H9 (cell line): ENCODE results near the gene IGF2BP3. TPM values are rescaled to one million over a fixed set of nuclear protein-coding genes. Genes with fewer than 3 reads are reported as not detected.

Experiments used
- DNase-seq: peaks from one replicate; pipeline ENCODE4 v3.0.0-alpha.2; 2017
- H2AFZ ChIP-seq: one replicate; pipeline ENCODE4 v1.6.1; 2013; ENCODE audit warnings: mild to moderate bottlenecking, low read length, control low read depth, moderate library complexity
- H2AK5ac ChIP-seq: 2 replicates; pipeline ENCODE4 v1.6.1; 2013; ENCODE audit warnings: low read length, control low read depth, mixed read lengths; ENCODE audit not compliant: insufficient read length
- H2BK120ac ChIP-seq: one replicate; pipeline ENCODE4 v1.6.1; 2013; ENCODE audit warnings: low read depth, mild to moderate bottlenecking, low read length, control low read depth, inconsistent platforms; ENCODE audit not compliant: poor library complexity, severe bottlenecking
- H2BK12ac ChIP-seq: 2 replicates; pipeline ENCODE4 v1.6.1; 2013; ENCODE audit warnings: low read length, control low read depth, mixed read lengths, low read depth; ENCODE audit not compliant: insufficient read length
- H2BK15ac ChIP-seq: 2 replicates; pipeline ENCODE4 v1.6.1; 2013; ENCODE audit warnings: low read depth, low read length, control low read depth
- H2BK20ac ChIP-seq: one replicate; pipeline ENCODE4 v1.6.1; 2013; ENCODE audit warnings: low read depth, mild to moderate bottlenecking, low read length, control low read depth, inconsistent platforms; ENCODE audit not compliant: poor library complexity, severe bottlenecking
- H2BK5ac ChIP-seq: 2 replicates; pipeline ENCODE4 v1.6.1; 2013; ENCODE audit warnings: low read length, control low read depth, mixed read lengths; ENCODE audit not compliant: insufficient read length
- H3K14ac ChIP-seq: 2 replicates; pipeline ENCODE4 v1.6.1; 2013; ENCODE audit warnings: low read length, control low read depth; ENCODE audit not compliant: insufficient read depth
- H3K18ac ChIP-seq: 2 replicates; pipeline ENCODE4 v1.6.1; 2013; ENCODE audit warnings: low read depth, mild to moderate bottlenecking, mixed read lengths, low read length, control low read depth; ENCODE audit not compliant: insufficient read length
- H3K23ac ChIP-seq: 2 replicates; pipeline ENCODE4 v1.6.1; 2013; ENCODE audit warnings: low read length, control low read depth, mixed read lengths, low read depth; ENCODE audit not compliant: insufficient read length
- H3K23me2 ChIP-seq: 2 replicates; pipeline ENCODE4 v1.6.1; 2013; ENCODE audit warnings: low read depth, mild to moderate bottlenecking, mixed read lengths, low read length, control low read depth; ENCODE audit not compliant: insufficient read length, poor library complexity, severe bottlenecking
- H3K27ac ChIP-seq: 2 replicates; pipeline ENCODE4 v1.5.1; 2013; ENCODE audit warnings: low read length, control low read depth, mixed read lengths, low read depth; ENCODE audit not compliant: insufficient read length
- H3K27me3 ChIP-seq: 2 replicates; pipeline ENCODE4 v1.6.1; 2013; ENCODE audit warnings: low read length, control low read depth, inconsistent platforms; ENCODE audit not compliant: insufficient read depth
- H3K4ac ChIP-seq: 2 replicates; pipeline ENCODE4 v1.6.1; 2013; ENCODE audit warnings: low read depth, mild to moderate bottlenecking, control low read depth, inconsistent platforms, low read length, moderate library complexity
- H3K4me1 ChIP-seq: 2 replicates; pipeline ENCODE4 v1.6.1; 2013; ENCODE audit warnings: low read length, control low read depth, inconsistent platforms; ENCODE audit not compliant: insufficient read depth
- H3K4me2 ChIP-seq: 2 replicates; pipeline ENCODE4 v1.6.1; 2013; ENCODE audit warnings: low read length, control low read depth, mixed read lengths; ENCODE audit not compliant: insufficient read length, insufficient read depth
- H3K56ac ChIP-seq: 2 replicates; pipeline ENCODE4 v1.6.1; 2013; ENCODE audit warnings: low read depth, mild to moderate bottlenecking, mixed read lengths, low read length, control low read depth; ENCODE audit not compliant: insufficient read length
- H3K79me1 ChIP-seq: 2 replicates; pipeline ENCODE4 v1.6.1; 2013; ENCODE audit warnings: low read depth, mild to moderate bottlenecking, moderate library complexity, low read length, control low read depth, inconsistent platforms; ENCODE audit not compliant: insufficient read depth, poor library complexity, severe bottlenecking
- H3K79me2 ChIP-seq: 2 replicates; pipeline ENCODE4 v1.6.1; 2013; ENCODE audit warnings: low read length, control low read depth, inconsistent platforms; ENCODE audit not compliant: insufficient read depth
- H3K9ac ChIP-seq: 2 replicates; pipeline ENCODE4 v1.6.1; 2013; ENCODE audit warnings: low read length, control low read depth, mixed read lengths; ENCODE audit not compliant: insufficient read length; ENCODE audit errors: extremely low read depth
- H3K9me3 ChIP-seq: one replicate; pipeline ENCODE4 v1.6.1; 2013; ENCODE audit warnings: low read depth, low read length, inconsistent platforms; ENCODE audit not compliant: control insufficient read depth
- H3T11ph ChIP-seq: one replicate; pipeline ENCODE4 v1.6.1; 2013; ENCODE audit warnings: mild to moderate bottlenecking, low read length, control low read depth, inconsistent platforms
- H4K20me1 ChIP-seq: one replicate; pipeline ENCODE4 v1.6.1; 2013; ENCODE audit not compliant: control insufficient read depth, insufficient read length, insufficient read depth
- H4K5ac ChIP-seq: 2 replicates; pipeline ENCODE4 v1.6.1; 2013; ENCODE audit warnings: low read depth, mild to moderate bottlenecking, mixed read lengths, low read length, control low read depth; ENCODE audit not compliant: insufficient read length
- H4K8ac ChIP-seq: replicated peaks from 2 replicates; pipeline ENCODE4 v1.6.1; 2013; ENCODE audit warnings: low read length, control low read depth, mixed read lengths, low read depth; ENCODE audit not compliant: insufficient read length
- H4K91ac ChIP-seq: 2 replicates; pipeline ENCODE4 v1.6.1; 2013; ENCODE audit warnings: low read depth, mild to moderate bottlenecking, moderate library complexity, mixed read lengths, low read length, control low read depth; ENCODE audit not compliant: insufficient read length
- H3K27ac Mint-ChIP-seq, 3 experiments: 2 replicates in 2 of 3; 3 replicates in 1 of 3; pipeline ENCODE4 v1.8.0; 2020 to 2021; ENCODE audit warnings: mixed read lengths in 3 of 3, mild to moderate bottlenecking in 1 of 3, moderate library complexity in 1 of 3
- H3K27me3 Mint-ChIP-seq: 2 replicates; pipeline ENCODE4 v1.8.0; 2021; ENCODE audit warnings: low read depth, mild to moderate bottlenecking, moderate library complexity, mixed read lengths
- H3K36me3 Mint-ChIP-seq, 3 experiments: 2 replicates in 2 of 3; 3 replicates in 1 of 3; pipeline ENCODE4 v1.8.0; 2020 to 2021; ENCODE audit warnings: low read depth in 3 of 3, mixed read lengths in 3 of 3; ENCODE audit not compliant: insufficient read depth in 1 of 3
- H3K4me1 Mint-ChIP-seq, 2 experiments: 2 replicates each; pipeline ENCODE4 v1.8.0; 2020; ENCODE audit warnings: mixed read lengths in 2 of 2
- H3K4me3 Mint-ChIP-seq, 2 experiments: 2 replicates in 1 of 2; 3 replicates in 1 of 2; pipeline ENCODE4 v1.8.0; 2020 to 2021; ENCODE audit warnings: mild to moderate bottlenecking in 2 of 2, mixed read lengths in 2 of 2, moderate library complexity in 1 of 2
- H3K9me3 Mint-ChIP-seq, 2 experiments: 2 replicates in 1 of 2; 3 replicates in 1 of 2; pipeline ENCODE4 v1.8.0; 2020; ENCODE audit warnings: mild to moderate bottlenecking in 2 of 2, mixed read lengths in 2 of 2, moderate library complexity in 1 of 2
- WGBS: extraction: QIAGEN DNeasy Blood & Tissue Kit; methylation state at CpG from one replicate; pipeline ENCODE4 v1.1.7; 2013; ENCODE audit warnings: missing lambda C conversion rate, low lambda C conversion rate, mixed read lengths; ENCODE audit not compliant: insufficient read length; ENCODE audit errors: extremely low coverage; 5-methylcytosine and 5-hydroxymethylcytosine counted together
- total RNA-seq: library from RNA; stranded (reverse); gene quantifications from 2 replicates; pipeline ENCODE4 v1.2.1, GENCODE V29; 2021
- TF ChIP-seq, protein P1 (sequence below): fragments of 200-600 bp; sonication (generic); conservative IDR thresholded peaks from 3 replicates; pipeline ENCODE4 v1.8.0; 2021; ENCODE audit warnings: antibody characterized with exemption, mild to moderate bottlenecking

Gene IGF2BP3
- total RNA-seq, 1 experiment from 2014 or later, result 197 TPM

DNA sequence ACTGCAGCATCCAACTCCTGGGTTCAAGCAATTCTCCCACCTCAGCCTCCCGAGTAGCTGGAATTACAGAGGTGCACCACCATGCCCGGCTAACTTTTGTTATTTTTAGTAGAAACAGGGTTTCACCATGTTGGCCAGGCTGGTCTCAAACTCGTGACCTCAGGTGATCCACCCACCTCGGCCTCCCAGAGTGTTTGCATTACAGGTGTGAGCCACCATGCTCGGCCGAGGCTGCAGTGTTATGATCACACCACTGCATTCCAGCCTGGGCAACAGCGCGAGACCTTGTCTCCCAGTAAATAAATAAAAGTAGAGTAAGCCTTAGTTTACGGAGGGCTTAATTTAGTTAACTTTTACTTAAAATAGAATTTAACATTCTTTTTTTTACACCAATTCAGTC, 23.7 kb upstream of the IGF2BP3 start:
- no peak overlapping the region for H4K91ac ChIP-seq
- no peak overlapping the region for H3K9ac ChIP-seq
- no peak overlapping the region for H3K27ac ChIP-seq
- no peak overlapping the region for H3K14ac ChIP-seq
- Mint-ChIP-seq H3K27ac (no peak overlapping the region), H3K27me3 (no peaks in the 10 kb centered on the region; the same call in 1 of the 2 replicates), H3K9me3 (no peaks in the 10 kb centered on the region), H3K36me3 (peaks cover 0 to 4% (median 0%) of the 10 kb centered on the region in 3 experiments; a peak in 1 of 7 replicates), H3K4me3 (no peak overlapping the region), H3K4me1 (peaks cover 0 to 7% of the 10 kb centered on the region in 2 experiments; a peak in 1 of 4 replicates)
- no peak overlapping the region for H2BK15ac ChIP-seq
- H2AFZ ChIP-seq, result no peak overlapping the region
- no peak for DNase-seq
- no peaks in the 10 kb centered on the region for H3K9me3 ChIP-seq
- no peak overlapping the region for H3K23ac ChIP-seq
- H3K79me1 ChIP-seq, result no peaks in the 10 kb centered on the region
- no peak overlapping the region for H2BK120ac ChIP-seq
- no peak overlapping the region for H2BK12ac ChIP-seq
- H3K23me2 ChIP-seq, result no peaks in the 10 kb centered on the region
- no peak overlapping the region for H3K56ac ChIP-seq
- TF ChIP-seq, protein P1, sequence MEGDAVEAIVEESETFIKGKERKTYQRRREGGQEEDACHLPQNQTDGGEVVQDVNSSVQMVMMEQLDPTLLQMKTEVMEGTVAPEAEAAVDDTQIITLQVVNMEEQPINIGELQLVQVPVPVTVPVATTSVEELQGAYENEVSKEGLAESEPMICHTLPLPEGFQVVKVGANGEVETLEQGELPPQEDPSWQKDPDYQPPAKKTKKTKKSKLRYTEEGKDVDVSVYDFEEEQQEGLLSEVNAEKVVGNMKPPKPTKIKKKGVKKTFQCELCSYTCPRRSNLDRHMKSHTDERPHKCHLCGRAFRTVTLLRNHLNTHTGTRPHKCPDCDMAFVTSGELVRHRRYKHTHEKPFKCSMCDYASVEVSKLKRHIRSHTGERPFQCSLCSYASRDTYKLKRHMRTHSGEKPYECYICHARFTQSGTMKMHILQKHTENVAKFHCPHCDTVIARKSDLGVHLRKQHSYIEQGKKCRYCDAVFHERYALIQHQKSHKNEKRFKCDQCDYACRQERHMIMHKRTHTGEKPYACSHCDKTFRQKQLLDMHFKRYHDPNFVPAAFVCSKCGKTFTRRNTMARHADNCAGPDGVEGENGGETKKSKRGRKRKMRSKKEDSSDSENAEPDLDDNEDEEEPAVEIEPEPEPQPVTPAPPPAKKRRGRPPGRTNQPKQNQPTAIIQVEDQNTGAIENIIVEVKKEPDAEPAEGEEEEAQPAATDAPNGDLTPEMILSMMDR, result no peak
- H3K18ac ChIP-seq, result no peak overlapping the region
- no peak overlapping the region for H2AK5ac ChIP-seq
- no peak overlapping the region for H4K5ac ChIP-seq
- H3K27me3 ChIP-seq, result no peaks in the 10 kb centered on the region
- H4K8ac ChIP-seq, result no peak overlapping the region
- H3K4me2 ChIP-seq, result no peak overlapping the region
- H3K4me1 ChIP-seq, result no peaks in the 10 kb centered on the region
- no peak overlapping the region for H2BK5ac ChIP-seq
- no peak overlapping the region for H3T11ph ChIP-seq
- no peaks in the 10 kb centered on the region for H3K79me2 ChIP-seq
- H2BK20ac ChIP-seq, result no peak overlapping the region
- no peaks in the 10 kb centered on the region for H4K20me1 ChIP-seq
- WGBS, result no CpG with 5 or more reads among the region's 9 CpGs
- H3K4ac ChIP-seq, result no peak overlapping the region
